ENCODE data around the gene FAM131A. TPM values are rescaled to one million over a fixed set of nuclear protein-coding genes. Genes with fewer than 3 reads are reported as not detected.
"Not testable (repeated sequence)": the region's sequence is repeated elsewhere in the genome, so short reads cannot be mapped to it uniquely, and the experiment has no call there.

The FAM131A gene
- total RNA-seq, 1 donor from 2014 or later: 33.4 TPM

DNA sequence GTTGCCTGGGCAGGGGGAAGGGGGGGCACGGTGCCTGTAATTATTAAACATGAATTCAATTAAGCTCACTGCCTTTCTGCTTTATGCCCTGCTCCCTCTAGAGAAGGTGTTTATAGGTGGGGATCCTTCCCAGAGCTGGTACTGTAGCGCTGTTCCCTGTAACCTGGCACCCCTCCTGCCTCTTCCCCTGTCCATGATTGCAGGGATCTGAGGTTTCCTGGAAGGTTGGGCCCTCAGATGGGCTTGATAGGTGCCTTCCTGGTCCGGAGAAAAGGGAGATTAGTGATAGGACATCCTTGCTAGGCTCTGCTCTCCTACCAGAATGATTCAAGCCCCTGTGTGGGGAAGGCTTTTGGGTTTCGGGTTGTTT lies 2.1 kb upstream of the FAM131A start:
- intact Hi-C loops (cut with DNase I): loop anchor here (2.0 to 10.0 kb wide), 2 partner anchors 14 to 320 kb away; partner anchors contain the start of gene ABCC5
- DNase-seq (ENCODE audit: missing footprints) (no peak), ATAC-seq (no peak)

DNA sequence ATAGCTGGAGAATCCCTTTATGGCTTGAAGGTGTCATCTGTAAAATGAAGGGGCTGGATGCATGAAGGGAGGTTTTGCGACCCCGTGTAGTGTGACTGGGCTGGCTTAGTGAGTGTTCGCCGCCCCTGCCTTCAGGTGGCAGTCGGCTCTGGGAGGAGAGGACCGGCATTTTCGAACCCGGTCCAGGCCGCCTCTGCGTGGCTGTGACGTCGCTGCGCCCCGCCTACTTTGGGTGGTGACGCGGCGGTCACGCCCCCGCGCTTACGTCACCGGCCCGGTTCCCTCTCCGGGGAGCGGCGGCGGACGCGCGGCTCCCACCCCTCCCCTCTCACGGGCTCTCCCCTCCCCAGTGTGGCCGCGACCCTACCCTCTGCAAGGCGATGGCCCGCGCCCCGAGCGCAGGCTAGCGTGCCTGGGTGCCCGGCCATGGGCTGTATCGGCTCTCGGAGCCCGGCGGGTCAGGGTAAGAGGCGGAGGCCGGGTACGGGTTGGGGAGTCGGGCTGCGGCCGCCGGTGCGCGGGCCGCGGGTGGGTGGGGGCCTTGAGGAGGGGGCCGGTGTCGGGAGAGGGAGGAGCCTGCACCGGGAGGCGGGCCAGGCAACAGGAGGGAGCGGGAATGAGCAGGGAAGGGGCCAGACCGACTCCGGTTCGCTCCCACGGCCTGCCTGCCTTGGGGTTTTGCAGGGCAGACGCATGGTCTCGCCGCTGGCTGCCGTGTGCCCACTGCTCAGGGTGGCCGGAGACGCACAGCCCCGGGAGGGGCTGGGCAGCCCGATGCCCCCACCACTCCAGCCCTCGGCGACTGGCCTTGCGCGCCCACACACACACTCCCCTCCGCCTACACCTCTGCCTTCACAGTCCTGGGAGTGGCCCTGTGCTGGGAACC lies 1.5 kb upstream of the FAM131A start:
- ATAC-seq: peak; percentile 64
- intact Hi-C loops (cut with DNase I): loop anchor here (2.0 to 10.0 kb wide), 2 partner anchors 15 to 321 kb away; partner anchors contain the start of gene ABCC5
- peak; percentile 95 for DNase-seq (ENCODE audit: missing footprints)

DNA sequence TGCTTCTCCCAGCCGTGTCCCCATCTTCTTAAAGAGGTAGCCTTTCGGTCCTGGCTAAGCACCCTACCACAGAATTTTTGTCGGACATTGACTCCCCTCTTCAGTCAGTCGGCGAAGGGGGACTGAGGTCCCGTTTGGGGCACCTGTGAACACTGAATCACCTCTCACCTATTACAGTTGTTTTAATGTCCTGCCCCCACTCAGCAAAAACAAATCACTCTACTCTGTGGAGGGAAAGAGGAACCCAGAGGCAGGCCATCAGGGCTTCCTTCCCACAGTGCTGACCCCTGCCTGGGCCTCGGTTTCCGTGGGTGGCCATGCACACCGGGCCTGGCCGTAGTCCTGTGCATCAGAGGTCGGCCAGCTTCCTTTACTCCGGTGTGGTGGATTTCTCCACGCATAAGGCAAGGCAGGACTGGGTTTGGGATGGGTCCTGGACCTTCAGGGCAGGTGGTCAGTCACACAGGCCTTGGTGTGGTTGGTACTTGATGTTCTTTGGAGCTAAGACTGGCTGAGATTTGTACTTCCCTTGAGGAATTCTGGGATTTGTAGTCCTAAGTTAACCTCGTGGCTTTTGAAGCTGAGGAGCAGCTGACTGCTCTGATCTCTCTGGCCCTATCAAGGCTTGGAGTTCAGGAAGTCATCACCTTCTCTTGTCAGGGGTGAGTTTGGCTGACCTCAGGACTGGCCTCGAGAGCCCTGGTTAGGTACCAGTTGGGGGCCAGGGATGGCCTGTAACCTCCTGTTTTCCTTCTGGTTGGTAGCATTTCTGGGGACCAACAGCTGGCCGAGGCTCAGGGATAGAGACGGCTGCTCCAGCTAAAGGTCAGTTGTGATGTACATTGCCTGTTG lies 627 bp upstream of the FAM131A start:
- ATAC-seq: peak; percentile 47
- peak; percentile 27 for DNase-seq (ENCODE audit: missing footprints)
- intact Hi-C loops (cut with DNase I): loop anchor here (10.0 kb wide), 1 partner anchor 322 kb away; the partner anchor contains the start of gene ABCC5

DNA sequence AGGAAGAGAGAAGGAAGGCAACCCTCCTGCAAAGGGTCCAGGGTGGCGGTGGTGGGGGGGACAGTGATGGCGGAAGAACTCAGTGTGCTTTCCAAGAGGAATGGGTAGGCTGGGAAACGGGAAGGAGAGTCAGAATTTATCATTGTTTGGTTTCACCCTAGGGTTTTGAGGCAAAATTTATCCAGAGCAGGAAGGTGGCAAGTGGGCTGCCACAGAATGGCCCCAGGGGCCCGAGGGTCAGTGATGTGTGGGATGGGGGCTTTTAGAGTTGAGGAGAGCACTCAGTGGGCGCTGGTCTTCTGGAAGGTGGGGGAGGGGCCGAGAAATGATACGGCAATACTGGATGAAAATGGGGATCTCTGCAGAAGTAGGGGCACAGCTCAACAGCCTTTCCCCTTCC lies 581 bp downstream of the FAM131A start:
- ATAC-seq (no peak), DNase-seq (ENCODE audit: missing footprints) (peak; percentile 55)
- intact Hi-C loops (cut with DNase I): loop anchor here (10.0 kb wide), 1 partner anchor 323 kb away; the partner anchor contains the start of gene ABCC5

DNA sequence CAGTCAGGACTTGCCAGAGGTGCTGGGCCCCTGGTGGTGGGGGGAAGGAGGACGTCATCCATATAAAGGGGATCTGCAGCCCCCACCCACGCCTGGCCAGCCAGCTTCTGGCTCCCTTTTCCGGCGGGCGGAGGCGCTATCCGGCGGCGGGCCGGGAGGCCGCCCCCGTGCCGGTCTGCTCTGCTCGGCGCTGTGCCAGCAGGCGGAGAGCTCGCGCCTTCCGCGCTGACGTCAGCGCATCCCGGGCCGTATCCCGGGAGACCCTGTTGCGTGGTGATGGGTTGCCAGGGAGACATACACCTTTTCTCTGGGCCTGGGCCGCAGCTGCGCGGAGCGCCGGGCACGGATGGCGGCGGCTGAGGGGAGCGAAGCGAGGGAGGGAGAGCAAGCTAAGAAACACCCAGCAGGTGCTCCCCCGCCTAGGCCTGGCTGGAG lies 1.1 kb downstream of the FAM131A start:
- ATAC-seq: peak; percentile 41
- DNase-seq (ENCODE audit: missing footprints): peak; percentile 87
- intact Hi-C loops (cut with DNase I): loop anchor here (10.0 kb wide), 1 partner anchor 324 kb away; the partner anchor contains the start of gene ABCC5

DNA sequence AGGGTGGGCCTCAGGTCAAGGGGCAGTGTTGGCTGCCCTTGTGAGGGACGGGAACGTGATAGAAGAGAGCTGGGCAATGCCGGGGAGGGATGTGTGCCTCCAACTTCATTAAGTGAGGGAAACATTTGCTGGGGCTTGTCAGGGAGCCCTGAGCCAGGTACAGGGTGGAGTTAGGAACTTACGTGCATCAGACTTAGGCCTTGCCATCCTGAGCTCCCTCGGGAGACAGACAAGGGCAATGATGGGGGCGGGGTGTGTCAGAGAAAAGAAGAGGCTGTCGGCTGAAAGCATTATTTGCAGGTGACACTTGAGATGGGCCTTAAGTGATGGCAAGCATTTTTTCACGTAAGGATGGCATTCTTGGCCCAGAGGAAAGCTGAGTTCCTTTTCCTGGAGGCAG lies 1.6 kb downstream of the FAM131A start:
- intact Hi-C loops (cut with DNase I): loop anchor here (10.0 kb wide), 1 partner anchor 324 kb away; the partner anchor contains the start of gene ABCC5
- DNase-seq (ENCODE audit: missing footprints) (no peak), ATAC-seq (no peak)

DNA sequence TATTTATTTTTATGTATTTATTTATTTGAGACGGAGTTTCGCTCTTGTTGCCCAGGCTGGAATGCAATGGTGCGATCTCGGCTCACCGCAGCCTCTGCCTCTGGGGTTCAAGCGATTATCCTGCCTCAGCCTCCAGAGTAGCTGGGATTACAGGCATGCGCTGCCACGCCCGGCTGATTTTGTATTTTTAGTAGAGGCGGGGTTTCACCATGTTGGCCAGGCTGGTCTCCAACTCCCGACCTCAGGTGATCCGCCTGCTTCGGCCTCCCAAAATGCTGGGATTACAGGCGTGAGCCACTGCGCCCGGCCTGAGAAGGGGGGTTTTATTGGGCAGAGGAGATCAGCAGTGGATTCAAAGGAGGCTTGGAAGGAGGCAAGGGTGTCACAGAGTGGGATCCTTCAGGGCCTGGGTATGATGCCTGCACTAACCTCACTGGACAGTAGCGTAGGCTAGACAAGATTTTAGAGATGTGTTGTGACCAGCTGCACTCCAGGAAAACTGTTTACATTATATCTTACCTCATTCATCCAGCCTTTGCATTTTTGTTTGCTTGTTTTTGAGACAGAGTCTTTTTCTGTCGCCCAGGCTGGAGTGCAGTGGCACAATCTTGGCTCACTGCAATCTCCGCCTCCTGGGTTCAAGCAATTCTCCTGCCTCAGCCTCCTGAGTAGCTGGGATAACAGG lies 2.2 kb downstream of the FAM131A start:
- not testable (repeated sequence) for ATAC-seq
- peak; percentile 62 for DNase-seq (ENCODE audit: missing footprints)
- intact Hi-C loops (cut with DNase I): loop anchor here (10.0 kb wide), 1 partner anchor 325 kb away; the partner anchor contains the start of gene ABCC5

DNA sequence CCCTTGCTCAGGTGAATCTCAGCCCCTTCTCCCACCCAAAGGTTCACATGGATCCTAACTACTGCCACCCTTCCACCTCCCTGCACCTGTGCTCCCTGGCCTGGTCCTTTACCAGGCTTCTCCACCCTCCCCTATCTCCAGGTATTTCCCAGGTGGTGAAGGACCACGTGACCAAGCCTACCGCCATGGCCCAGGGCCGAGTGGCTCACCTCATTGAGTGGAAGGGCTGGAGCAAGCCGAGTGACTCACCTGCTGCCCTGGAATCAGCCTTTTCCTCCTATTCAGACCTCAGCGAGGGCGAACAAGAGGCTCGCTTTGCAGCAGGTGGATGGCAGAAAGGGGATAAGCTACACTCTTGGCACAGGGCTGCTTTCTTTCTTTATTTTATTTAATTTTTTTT lies 4.5 kb downstream of the FAM131A start:
- DNase-seq (ENCODE audit: missing footprints) (peak; percentile 35), ATAC-seq (no peak)
- intact Hi-C loops (cut with DNase I): no loop called here

DNA sequence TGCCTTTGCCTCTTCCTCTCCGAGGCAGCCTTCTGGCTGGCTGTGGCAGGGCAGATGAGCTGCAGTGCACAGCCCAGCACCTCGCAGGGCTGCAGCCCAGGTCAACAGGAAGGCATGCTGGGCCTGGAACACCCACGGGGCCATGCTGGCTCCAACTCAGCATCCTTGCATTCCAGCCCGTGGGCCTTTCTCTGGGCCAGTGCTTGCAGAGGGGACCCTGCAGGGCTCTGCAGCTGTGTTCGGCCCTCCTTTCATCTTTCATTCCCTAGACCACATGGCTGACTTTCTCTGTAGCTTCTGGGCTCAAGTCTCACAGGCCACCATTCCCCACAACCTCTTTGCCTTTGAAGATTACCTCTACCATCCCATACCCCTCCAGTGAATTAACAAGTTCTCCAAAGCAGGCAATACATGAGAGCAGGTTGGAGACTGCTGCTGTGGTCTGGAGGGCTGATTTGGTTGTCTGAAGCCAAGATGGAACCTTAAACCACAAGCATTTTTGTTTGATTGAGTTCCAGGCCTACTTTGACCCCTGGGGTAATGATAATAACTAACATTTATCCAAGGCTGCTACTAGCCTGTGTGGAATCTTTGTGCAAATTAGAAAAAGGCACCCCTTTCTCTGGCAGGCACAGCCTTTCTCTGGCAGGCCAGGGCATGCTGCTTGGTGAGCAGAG lies 5.9 kb downstream of the FAM131A start:
- ATAC-seq: no peak
- peak; percentile 11 for DNase-seq (ENCODE audit: missing footprints)
- intact Hi-C loops (cut with DNase I): no loop called here

DNA sequence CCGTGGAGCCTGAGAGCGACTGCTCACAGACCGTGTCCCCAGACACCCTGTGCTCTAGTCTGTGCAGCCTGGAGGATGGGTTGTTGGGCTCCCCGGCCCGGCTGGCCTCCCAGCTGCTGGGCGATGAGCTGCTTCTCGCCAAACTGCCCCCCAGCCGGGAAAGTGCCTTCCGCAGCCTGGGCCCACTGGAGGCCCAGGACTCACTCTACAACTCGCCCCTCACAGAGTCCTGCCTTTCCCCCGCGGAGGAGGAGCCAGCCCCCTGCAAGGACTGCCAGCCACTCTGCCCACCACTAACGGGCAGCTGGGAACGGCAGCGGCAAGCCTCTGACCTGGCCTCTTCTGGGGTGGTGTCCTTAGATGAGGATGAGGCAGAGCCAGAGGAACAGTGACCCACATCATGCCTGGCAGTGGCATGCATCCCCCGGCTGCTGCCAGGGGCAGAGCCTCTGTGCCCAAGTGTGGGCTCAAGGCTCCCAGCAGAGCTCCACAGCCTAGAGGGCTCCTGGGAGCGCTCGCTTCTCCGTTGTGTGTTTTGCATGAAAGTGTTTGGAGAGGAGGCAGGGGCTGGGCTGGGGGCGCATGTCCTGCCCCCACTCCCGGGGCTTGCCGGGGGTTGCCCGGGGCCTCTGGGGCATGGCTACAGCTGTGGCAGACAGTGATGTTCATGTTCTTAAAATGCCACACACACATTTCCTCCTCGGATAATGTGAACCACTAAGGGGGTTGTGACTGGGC lies 7.3 kb downstream of the FAM131A start:
- intact Hi-C loops (cut with DNase I): no loop called here
- peak; percentile 39 for DNase-seq (ENCODE audit: missing footprints)
- no peak for ATAC-seq

DNA sequence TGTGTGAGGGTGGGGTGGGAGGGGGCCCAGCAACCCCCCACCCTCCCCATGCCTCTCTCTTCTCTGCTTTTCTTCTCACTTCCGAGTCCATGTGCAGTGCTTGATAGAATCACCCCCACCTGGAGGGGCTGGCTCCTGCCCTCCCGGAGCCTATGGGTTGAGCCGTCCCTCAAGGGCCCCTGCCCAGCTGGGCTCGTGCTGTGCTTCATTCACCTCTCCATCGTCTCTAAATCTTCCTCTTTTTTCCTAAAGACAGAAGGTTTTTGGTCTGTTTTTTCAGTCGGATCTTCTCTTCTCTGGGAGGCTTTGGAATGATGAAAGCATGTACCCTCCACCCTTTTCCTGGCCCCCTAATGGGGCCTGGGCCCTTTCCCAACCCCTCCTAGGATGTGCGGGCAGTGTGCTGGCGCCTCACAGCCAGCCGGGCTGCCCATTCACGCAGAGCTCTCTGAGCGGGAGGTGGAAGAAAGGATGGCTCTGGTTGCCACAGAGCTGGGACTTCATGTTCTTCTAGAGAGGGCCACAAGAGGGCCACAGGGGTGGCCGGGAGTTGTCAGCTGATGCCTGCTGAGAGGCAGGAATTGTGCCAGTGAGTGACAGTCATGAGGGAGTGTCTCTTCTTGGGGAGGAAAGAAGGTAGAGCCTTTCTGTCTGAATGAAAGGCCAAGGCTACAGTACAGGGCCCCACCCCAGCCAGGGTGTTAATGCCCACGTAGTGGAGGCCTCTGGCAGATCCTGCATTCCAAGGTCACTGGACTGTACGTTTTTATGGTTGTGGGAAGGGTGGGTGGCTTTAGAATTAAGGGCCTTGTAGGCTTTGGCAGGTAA lies 8.1 kb downstream of the FAM131A start:
- DNase-seq (ENCODE audit: missing footprints): peak; percentile 75
- peak; percentile 85 for ATAC-seq
- intact Hi-C loops (cut with DNase I): no loop called here

DNA sequence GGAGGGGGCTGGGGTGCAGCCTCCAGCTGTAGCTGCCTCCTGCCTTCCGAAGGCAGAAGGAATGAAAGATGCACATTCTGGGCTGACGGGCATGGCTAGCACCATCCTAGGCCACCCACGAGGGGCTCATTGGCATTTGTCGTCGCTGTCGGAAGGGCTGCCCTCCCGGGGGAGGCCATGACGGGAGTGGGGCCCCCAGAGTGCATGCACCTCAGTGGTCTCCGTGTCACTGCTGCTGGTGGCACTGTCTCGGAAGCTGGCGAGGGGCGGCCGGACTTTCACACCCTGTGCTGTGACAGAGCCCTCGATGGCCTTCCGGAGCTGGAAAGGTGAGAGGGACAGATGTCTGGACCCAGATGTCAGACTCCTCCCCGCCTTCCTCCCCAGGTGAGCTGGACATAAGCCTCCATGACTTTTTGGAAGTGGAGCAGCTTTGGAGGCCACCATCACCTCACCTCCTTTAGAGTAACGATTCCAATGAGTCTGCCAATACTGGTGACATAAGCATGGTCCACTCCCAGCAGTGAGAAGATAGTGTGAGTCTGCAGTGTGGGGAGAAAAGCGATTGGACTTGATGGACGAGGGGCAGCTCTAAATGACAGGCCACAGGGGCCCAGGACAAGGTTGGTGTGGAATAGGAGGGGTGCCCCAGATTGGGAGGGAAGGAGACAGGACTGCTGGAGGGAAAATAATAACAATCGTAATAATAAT lies 9.2 kb downstream of the FAM131A start:
- no peak for ATAC-seq
- intact Hi-C loops (cut with DNase I): no loop called here
- peak; percentile 50 for DNase-seq (ENCODE audit: missing footprints)

DNA sequence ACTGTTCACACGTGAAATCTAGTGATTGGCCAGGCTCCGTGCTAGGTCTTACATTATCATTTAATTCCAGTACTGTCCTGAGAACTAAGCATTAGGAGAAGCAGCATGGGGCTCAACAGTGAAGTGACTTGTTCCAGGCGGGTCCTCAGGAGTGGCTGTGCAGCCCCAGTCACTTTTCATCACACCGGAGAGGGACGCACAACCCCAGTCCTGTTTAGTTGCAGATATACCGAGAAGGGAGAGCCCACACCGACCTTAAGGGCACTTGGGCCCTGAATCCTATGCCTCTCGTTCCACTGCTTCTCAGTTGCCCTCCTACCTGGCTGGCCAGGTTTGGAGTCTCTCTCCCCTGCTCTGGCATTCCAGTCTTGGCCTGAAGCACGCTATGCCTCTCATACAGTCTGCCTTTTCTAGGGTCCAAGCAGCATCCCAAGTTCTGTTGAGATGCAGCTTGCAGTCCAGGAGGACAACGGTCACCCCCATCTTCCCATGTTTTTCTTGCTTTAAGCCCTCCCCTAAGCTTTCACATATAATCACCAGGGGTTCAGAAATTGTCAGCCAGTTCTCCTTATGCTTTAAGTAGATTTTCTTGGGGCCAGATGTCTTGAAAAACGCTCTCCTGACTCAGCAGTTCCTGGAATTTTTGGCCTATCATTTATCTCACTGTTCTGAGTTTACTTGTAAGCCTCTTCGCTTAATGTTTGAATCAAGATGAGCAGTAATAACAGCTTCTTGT lies 10.1 kb downstream of the FAM131A start:
- intact Hi-C loops (cut with DNase I): no loop called here
- DNase-seq (ENCODE audit: missing footprints): peak; percentile 17
- no peak for ATAC-seq

DNA sequence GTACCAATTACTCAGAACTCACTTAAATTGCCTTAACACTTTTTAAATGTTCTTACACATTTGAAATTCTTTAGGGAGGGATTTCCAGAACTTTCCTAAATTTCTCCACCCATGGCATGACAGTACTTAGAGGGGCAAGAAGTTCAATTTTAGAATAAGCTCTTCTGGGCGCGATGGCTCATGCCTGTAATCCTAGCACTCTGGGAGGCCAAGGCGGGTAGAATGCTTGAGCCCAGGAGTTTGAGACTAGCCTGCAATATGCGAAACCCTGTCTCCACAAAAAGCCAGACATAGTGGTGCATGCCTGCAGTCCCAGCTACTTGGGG lies 10.6 kb downstream of the FAM131A start:
- intact Hi-C loops (cut with DNase I): no loop called here
- no peak for ATAC-seq
- peak; percentile 23 for DNase-seq (ENCODE audit: missing footprints)

All from Right ventricle myocardium inferior (tissue), 1 donor.